Activated CD4-positive, alpha-beta T cell treated with anti-CD3 and anti-CD28 coated beads, Interleukin-10, Interleukin-2, amounts not matched to agents 100 ng/mL and 50 ng/mL, durations not matched to agents 16 hours and 8 hours (primary cell): ENCODE results near the gene ZNF423.

Source experiments
- DNase-seq: peaks from one replicate; pipeline ENCODE4 v3.0.0-alpha.2; 2020

ZNF423 gene

GRCh38 chr16:49617710-49618330 lies 238.1 kb downstream of the ZNF423 start:
- no peak for DNase-seq

DNA sequence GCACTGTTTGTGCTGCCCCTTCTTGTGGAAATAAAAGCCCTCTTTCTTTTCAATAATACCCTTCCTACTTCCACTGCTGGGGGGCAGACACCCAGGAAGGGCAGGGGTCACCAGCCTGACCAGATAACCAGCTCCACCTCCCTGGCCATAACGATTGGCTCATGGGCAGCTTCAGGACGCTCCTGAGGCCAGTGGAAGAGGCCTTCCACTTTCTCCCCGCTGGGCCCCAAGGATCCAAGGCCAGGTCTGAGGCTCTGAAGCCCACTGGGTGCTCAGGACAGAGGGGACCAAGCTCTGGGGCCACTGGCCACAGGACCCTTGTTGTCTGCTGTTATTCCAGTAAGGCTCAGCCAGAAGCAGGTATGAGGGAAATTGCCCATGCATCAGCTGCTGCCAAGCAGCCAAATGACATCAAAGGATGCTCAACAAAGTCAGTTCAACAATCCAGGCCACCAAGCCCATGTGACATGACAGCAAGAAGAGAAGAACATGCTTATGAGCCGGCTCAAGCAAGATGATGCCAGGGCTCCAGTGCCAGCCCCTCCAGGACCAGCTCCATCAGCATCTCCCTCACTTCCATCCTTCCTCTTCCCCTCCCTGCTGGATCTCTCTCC lies 238.8 kb downstream of the ZNF423 start:
- no peak for DNase-seq

GRCh38 chr16:49615576-49615975 lies 240.3 kb downstream of the ZNF423 start:
- DNase-seq, result no peak

- no peak for DNase-seq
These were observed 244.9 kb downstream of the ZNF423 start for GRCh38 chr16:49610983-49611382.

DNA sequence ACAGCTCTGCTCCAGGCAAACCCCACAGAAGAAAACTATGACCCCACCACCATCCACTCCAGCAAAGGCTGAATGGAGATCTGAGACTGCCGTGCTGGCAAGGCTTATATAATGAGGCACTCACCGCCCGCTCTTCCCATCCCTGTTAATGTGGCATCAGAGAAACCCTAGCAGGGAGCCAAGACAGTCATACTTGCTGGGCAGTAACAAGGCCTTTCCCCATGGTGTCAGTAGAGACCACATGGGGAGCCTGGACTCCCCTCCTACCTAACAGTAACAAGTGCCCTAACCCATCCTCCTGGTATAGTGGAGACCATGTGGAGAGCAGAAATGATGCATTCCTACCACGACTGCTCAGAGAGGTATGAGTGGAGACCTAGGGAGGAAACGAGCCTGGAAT lies 247.1 kb downstream of the ZNF423 start:
- no peak for DNase-seq

DNA sequence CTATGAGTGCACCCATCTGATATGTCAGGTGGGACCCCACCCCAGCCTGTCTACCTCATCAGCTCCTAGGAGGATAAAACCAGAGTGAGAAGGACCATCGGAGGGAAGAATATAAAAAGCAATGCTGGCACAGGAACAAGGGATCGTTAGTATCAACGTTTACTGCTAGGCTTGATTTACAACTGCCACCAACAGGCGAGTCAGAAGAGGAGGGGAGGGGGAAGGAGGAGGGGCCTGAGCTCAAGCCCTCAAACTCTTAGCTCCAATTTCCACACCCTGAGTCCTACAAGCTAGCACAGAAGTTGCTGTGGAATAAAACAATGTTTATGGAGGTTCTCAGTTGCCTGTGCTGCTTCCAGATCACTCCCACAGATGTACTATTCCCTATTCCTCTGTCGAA lies 247.8 kb downstream of the ZNF423 start:
- no peak for DNase-seq

- no peak for DNase-seq
These were observed 250.2 kb downstream of the ZNF423 start for GRCh38 chr16:49605536-49606254.

- no peak for DNase-seq
These were observed 251.3 kb downstream of the ZNF423 start for GRCh38 chr16:49604602-49605001.

DNA sequence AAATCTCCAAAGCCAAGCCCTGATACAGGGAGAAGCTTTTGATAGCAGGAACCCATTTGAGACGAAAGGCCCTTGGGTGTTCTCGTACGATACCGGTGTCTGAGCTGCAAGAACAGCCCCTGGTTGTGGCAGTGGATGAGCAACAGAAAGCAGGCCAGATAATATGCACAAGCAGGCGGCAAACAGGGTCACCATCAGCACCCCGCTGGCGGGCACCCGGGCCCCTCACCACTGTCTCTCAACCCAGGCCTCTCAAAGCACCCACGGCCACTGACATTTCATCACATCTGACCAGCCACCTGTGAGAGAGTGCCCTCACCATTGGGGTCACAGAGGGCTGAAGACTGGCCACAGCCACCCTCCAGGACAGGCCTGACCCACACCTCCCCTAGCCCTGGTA lies 252.0 kb downstream of the ZNF423 start:
- DNase-seq, result no peak

DNA sequence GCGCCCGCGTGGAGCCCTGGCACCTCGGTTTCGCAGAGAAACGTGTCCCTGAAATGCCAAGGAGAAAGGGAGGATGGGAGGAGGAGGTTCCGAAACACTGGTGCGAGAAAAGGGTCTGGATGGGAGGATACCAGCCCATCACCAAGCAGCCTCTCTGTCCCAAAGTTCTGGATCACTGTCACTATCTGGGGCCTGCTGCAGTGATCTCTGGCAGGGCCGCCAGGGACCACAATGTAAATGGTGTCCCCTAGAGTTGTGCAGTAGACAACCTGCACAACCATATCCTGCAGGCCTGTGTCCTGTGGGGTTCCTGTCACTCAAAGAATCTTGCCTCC lies 253.0 kb downstream of the ZNF423 start:
- no peak for DNase-seq

- DNase-seq, result no peak
These were observed 253.5 kb downstream of the ZNF423 start for GRCh38 chr16:49602201-49602975.

GRCh38 chr16:49601576-49601975 lies 254.3 kb downstream of the ZNF423 start:
- DNase-seq, result no peak

GRCh38 chr16:49600976-49601375 lies 254.9 kb downstream of the ZNF423 start:
- no peak for DNase-seq

GRCh38 chr16:49600536-49600935 lies 255.4 kb downstream of the ZNF423 start:
- DNase-seq, result no peak

DNA sequence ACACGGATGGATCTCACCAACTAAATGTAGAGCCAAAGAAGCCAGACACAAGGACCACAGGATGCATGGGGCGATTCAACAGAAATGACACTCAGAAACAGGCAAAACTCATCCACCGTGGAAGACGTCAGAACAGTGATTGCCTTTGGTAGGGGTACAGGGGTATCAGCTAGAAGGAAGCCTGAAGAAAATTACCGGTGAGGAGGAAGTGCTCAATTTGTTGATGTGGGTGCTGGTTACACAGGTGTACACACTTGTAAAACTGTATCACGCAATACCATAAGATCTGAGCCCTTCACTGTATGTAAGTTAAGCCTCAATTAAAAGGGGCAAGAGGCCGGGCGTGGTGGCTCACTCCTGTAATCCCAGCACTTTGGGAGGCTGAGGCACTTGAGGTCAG lies 256.2 kb downstream of the ZNF423 start:
- no peak for DNase-seq

DNA sequence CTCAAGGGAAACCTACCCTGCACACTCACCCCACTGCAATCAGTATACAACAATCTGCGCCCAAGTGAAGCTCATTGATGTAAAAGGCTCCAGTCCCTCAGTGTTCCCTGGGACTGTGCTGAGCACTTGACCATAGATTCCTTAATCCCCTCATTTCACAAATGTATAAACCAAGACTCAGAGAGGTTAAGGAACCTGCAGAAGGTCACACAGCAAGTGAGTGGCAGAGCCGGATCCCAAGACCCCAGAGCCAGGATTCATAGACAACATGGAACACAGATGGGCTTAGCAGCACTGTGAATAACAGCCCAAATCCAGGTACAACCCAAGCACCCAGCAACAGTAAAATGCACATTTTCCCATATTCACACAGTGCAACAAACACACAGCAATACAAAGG lies 256.6 kb downstream of the ZNF423 start:
- DNase-seq, result no peak

DNA sequence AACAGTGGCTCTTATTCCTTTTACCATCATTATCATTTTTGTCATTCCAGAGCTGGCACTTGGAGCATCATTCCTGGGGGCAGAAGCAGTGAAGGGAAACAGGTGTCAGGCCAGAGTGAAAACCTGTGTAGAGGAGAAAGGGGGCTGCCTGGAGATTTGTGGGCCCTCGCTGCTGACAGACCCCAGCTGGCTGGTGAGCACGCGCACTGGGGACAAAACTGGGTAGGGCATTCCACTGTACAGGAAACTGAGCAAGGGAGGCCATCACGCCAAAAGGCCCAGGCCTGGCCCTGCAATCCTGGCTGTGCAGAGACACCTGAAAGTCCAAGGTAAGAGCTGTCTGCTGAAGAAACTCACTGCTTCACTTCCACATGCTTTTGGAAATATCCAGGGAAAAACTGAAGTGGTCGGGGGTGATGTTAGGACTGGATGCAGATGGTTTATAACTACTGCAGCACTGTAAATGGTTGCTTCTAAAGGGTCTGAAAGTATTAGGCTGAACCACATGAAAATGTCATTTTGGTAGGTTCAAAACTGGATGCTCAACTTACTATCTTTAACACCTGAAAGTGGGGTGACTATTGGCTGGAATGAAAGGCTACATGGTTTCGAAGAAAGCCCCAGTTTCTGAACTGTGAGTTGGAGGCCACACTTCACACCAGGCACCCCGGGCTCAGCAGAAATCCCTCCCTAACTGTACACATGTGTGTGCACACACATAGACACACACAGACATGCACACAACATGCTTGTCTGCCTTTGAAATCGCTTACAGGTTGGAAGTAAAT lies 257.3 kb downstream of the ZNF423 start:
- DNase-seq, result no peak

- DNase-seq, result no peak
These were observed 258.1 kb downstream of the ZNF423 start for GRCh38 chr16:49597796-49598195.

DNA sequence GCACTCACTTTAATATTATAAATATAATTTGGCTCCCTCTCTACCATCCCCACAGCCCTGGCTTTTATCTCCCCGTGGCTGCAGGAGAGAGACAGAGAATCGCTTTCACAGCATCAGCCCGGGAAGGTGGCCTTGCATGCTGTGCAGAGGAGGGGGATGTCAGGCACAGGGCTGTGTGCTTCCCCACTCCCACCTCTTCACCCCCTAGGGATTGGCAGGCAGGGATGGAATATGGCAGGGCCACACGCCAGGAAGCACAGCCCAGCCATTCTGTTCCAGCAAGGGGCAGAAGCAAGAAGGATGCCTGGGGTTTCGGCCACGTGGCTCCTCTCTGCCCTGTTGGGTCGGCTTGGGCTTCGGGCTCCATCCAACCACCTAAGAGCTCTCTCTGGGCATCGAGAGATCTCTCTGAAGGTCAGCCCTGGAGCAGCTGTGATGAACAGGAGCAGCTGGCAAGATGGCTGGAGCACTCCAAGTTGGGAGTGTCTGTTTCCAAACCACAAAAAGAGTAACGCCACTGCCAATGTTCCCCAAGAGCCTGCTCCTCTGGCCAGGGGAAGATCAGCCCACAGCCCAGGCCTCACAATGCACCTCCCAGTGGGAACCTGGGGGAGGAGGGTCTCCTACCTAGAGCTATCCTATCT lies 259.1 kb downstream of the ZNF423 start:
- no peak for DNase-seq

DNA sequence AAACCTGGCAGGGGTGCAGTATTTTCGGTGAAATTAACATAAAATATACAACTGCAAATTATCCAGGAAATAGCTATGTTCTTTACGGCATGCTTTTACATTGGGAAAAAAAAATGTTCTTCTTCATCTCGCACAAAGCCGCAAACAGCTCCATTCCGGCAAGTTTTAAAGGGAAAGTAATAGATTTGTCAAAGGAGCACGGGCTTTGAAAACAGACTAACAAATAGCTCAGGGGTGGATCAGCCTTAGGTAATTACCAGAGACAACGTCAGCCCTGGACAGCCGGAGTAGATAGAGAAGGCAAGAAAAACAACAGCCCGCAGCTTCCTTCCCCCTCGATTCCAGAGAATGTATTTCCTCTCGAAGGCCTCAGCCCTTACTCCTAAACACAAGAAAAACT lies 259.8 kb downstream of the ZNF423 start:
- no peak for DNase-seq

GRCh38 chr16:49594685-49595498 lies 261.0 kb downstream of the ZNF423 start:
- DNase-seq, result no peak

- no peak for DNase-seq
These were observed 261.8 kb downstream of the ZNF423 start for GRCh38 chr16:49594153-49594552.
